Kasumi-1 (cell line): ENCODE data around the gene NOLC1.
"Not testable (repeated sequence)": the region's sequence is repeated elsewhere in the genome, so short reads cannot be mapped to it uniquely, and the experiment has no call there.

Experiments used
- DNase-seq, 2 experiments: peaks; one replicate each; lab custom pipeline; 2025; lab: John Stamatoyannopoulos, UW

The NOLC1 gene

GRCh38 chr10:102153093-102153620 lies 968 bp downstream of the NOLC1 start:
- no peak for DNase-seq

GRCh38 chr10:102154466-102155116 lies 2.4 kb downstream of the NOLC1 start:
- no peak for DNase-seq

GRCh38 chr10:102157224-102157623 lies 5.0 kb downstream of the NOLC1 start:
- no peak for DNase-seq

- no peak for DNase-seq
Observed at GRCh38 chr10:102159051-102159597, 6.9 kb downstream of the NOLC1 start.

- DNase-seq, result no peak
Observed at GRCh38 chr10:102159831-102160230, 7.6 kb downstream of the NOLC1 start.

- DNase-seq, result no peak
Observed at GRCh38 chr10:102163342-102163989, 11.3 kb downstream of the NOLC1 start.

- no peak for DNase-seq
Observed at GRCh38 chr10:102167861-102168260, 15.7 kb downstream of the NOLC1 start.

GRCh38 chr10:102170602-102171001 lies 18.4 kb downstream of the NOLC1 start:
- DNase-seq, result no peak

GRCh38 chr10:102172288-102172687 lies 20.1 kb downstream of the NOLC1 start:
- DNase-seq, result no peak

GRCh38 chr10:102175415-102175814 lies 23.2 kb downstream of the NOLC1 start:
- no peak for DNase-seq

GRCh38 chr10:102184606-102185005 lies 32.4 kb downstream of the NOLC1 start:
- no peak for DNase-seq

GRCh38 chr10:102185272-102185671 lies 33.1 kb downstream of the NOLC1 start:
- no peak for DNase-seq

- DNase-seq, result no peak
Observed at GRCh38 chr10:102185811-102186527, 33.8 kb downstream of the NOLC1 start.

- DNase-seq, result no peak
Observed at GRCh38 chr10:102188298-102188940, 36.2 kb downstream of the NOLC1 start.

GRCh38 chr10:102188941-102189898 lies 37.0 kb downstream of the NOLC1 start:
- not testable (repeated sequence) for DNase-seq

- DNase-seq, result no peak
Observed at GRCh38 chr10:102191956-102192355, 39.8 kb downstream of the NOLC1 start.

GRCh38 chr10:102195296-102195870 lies 43.2 kb downstream of the NOLC1 start:
- no peak for DNase-seq

GRCh38 chr10:102196893-102197292 lies 44.7 kb downstream of the NOLC1 start:
- DNase-seq, result no peak

GRCh38 chr10:102198027-102198426 lies 45.8 kb downstream of the NOLC1 start:
- no peak for DNase-seq
